ENCODE results near the gene UBN1.

GRCh38 chr16:4814542-4815173 is 32.6 kb upstream of the UBN1 start:
- TF ChIP-seq CTCF (IDR thresholded peaks at IDR 0.05; ENCODE audit: insufficient read depth, low read depth, low read length) (no peak), EZH2 (IDR thresholded peaks at IDR 0.05; ENCODE audit: insufficient read depth, low read length) (no peak)
